HEK293T (cell line): Measurements from ENCODE around the gene ZNF516.

Experiments
- CTCF ChIA-PET: fragments of 350-600 bp; formaldehyde crosslinking; extraction: SDS; loops from one replicate; lab custom pipeline; 2021; ENCODE audit warnings: antibody characterized with exemption, inconsistent platforms; lab: Yijun Ruan, JAX
- POLR2A ChIA-PET: fragments of 350-600 bp; formaldehyde crosslinking; extraction: SDS; loops from one replicate; lab custom pipeline; 2020; ENCODE audit warnings: antibody characterized with exemption, inconsistent platforms; lab: Yijun Ruan, JAX
- DNase-seq: peaks from one replicate; pipeline ENCODE4 v3.0.0; 2012; ENCODE audit warnings: mixed read lengths; ENCODE audit errors: extremely low spot score
- ARNT ChIP-seq: fragments of 450-650 bp; IDR thresholded peaks from 2 replicates; pipeline ENCODE4 v1.6.1; 2017; ENCODE audit warnings: mild to moderate bottlenecking
- BHLHE40 ChIP-seq: fragments of 450-650 bp; IDR thresholded peaks from 2 replicates; pipeline ENCODE4 v1.6.1; 2016; ENCODE audit warnings: mild to moderate bottlenecking, moderate library complexity, borderline replicate concordance
- CTBP1 ChIP-seq: fragments of 450-650 bp; IDR thresholded peaks from 2 replicates; pipeline ENCODE4 v1.6.1; 2016; ENCODE audit warnings: borderline replicate concordance
- ELF4 ChIP-seq: fragments of 450-650 bp; IDR thresholded peaks from 2 replicates; pipeline ENCODE4 v1.6.1; 2017; ENCODE audit warnings: antibody characterized with exemption
- FOXA1 ChIP-seq: fragments of 450-650 bp; IDR thresholded peaks from 2 replicates; pipeline ENCODE4 v1.6.1; 2016; ENCODE audit warnings: mild to moderate bottlenecking
- FOXK2 ChIP-seq: fragments of 450-650 bp; IDR thresholded peaks from 2 replicates; pipeline ENCODE4 v1.6.1; 2016; ENCODE audit warnings: mild to moderate bottlenecking
- FOXM1 ChIP-seq: fragments of 450-650 bp; IDR thresholded peaks from 2 replicates; pipeline ENCODE4 v1.6.1; 2017; ENCODE audit warnings: mild to moderate bottlenecking, borderline replicate concordance
- HDGF ChIP-seq: fragments of 450-650 bp; IDR thresholded peaks from 2 replicates; pipeline ENCODE4 v1.6.1; 2017; ENCODE audit warnings: antibody characterized with exemption, borderline replicate concordance
- L3MBTL2 ChIP-seq: fragments of 450-650 bp; conservative IDR thresholded peaks from 2 replicates; pipeline ENCODE4 v1.6.1; 2016; ENCODE audit warnings: mild to moderate bottlenecking
- LEF1 ChIP-seq: fragments of 450-650 bp; IDR thresholded peaks from 2 replicates; pipeline ENCODE4 v1.6.1; 2017; ENCODE audit warnings: mild to moderate bottlenecking, borderline replicate concordance
- NFRKB ChIP-seq: fragments of 450-650 bp; IDR thresholded peaks from 2 replicates; pipeline ENCODE4 v1.6.1; 2016; ENCODE audit warnings: mild to moderate bottlenecking, moderate library complexity
- PKNOX1 ChIP-seq: fragments of 450-650 bp; IDR thresholded peaks from 2 replicates; pipeline ENCODE4 v1.6.1; 2016
- SP1 ChIP-seq: fragments of 450-650 bp; IDR thresholded peaks from 2 replicates; pipeline ENCODE4 v1.6.1; 2017
- SUZ12 ChIP-seq: fragments of 450-650 bp; IDR thresholded peaks from 2 replicates; pipeline ENCODE4 v1.6.1; 2016; ENCODE audit warnings: mild to moderate bottlenecking
- TARDBP ChIP-seq: fragments of 450-650 bp; IDR thresholded peaks from 2 replicates; pipeline ENCODE4 v1.6.1; 2016
- ZNF384 ChIP-seq: fragments of 450-650 bp; IDR thresholded peaks from 2 replicates; pipeline ENCODE4 v1.6.1; 2016

Gene ZNF516

GRCh38 chr18:76449111-76449453 is 46.0 kb downstream of the ZNF516 start:
- POLR2A ChIA-PET, result no interaction called here
- no peak for DNase-seq
- CTCF ChIA-PET, result no interaction called here
- TF ChIP-seq L3MBTL2, result no peak
- no peak for TF ChIP-seq CTBP1
- no peak for TF ChIP-seq LEF1
- TF ChIP-seq BHLHE40, result no peak
- no peak for TF ChIP-seq NFRKB
- no peak for TF ChIP-seq FOXA1
- TF ChIP-seq HDGF, result no peak
- TF ChIP-seq FOXK2, result no peak

GRCh38 chr18:76448256-76449110 is 46.6 kb downstream of the ZNF516 start:
- DNase-seq, result no peak
- TF ChIP-seq FOXA1 (no peak), PKNOX1 (no peak), FOXM1 (no peak), BHLHE40 (no peak), ZNF384 (no peak), ELF4 (no peak), L3MBTL2 (no peak), SP1 (no peak), SUZ12 (no peak), TARDBP (no peak), FOXK2 (no peak), HDGF (no peak), ARNT (no peak), CTBP1 (no peak), LEF1 (no peak)
- POLR2A ChIA-PET, result no interaction called here
- CTCF ChIA-PET, result no interaction called here

GRCh38 chr18:76447258-76447890 is 47.7 kb downstream of the ZNF516 start:
- DNase-seq, result no peak
- CTCF ChIA-PET, result no interaction called here
- POLR2A ChIA-PET, result no interaction called here
- no peak for TF ChIP-seq ZNF384
- no peak for TF ChIP-seq CTBP1
- TF ChIP-seq SUZ12, result no peak
- no peak for TF ChIP-seq SP1
- no peak for TF ChIP-seq HDGF
- TF ChIP-seq L3MBTL2, result no peak
- no peak for TF ChIP-seq BHLHE40
- no peak for TF ChIP-seq LEF1
- no peak for TF ChIP-seq ARNT
- no peak for TF ChIP-seq ELF4
- TF ChIP-seq FOXA1, result no peak

GRCh38 chr18:76446321-76447257 is 48.5 kb downstream of the ZNF516 start:
- CTCF ChIA-PET, result no interaction called here
- TF ChIP-seq ARNT (no peak), FOXK2 (no peak), LEF1 (no peak), L3MBTL2 (no peak), FOXM1 (no peak), FOXA1 (no peak), HDGF (no peak), PKNOX1 (no peak), CTBP1 (no peak), NFRKB (no peak), ZNF384 (no peak), ELF4 (no peak), TARDBP (no peak), SUZ12 (no peak), SP1 (no peak)
- POLR2A ChIA-PET, result no interaction called here
- DNase-seq, result no peak

GRCh38 chr18:76445741-76446232 is 49.3 kb downstream of the ZNF516 start:
- no peak for TF ChIP-seq FOXA1
- no peak for TF ChIP-seq HDGF
- TF ChIP-seq BHLHE40, result no peak
- TF ChIP-seq SUZ12, result no peak
- TF ChIP-seq ARNT, result no peak
- TF ChIP-seq ELF4, result no peak
- no peak for TF ChIP-seq ZNF384
- TF ChIP-seq PKNOX1, result no peak
- TF ChIP-seq CTBP1, result no peak
- ChIA-PET POLR2A (no interaction called here), CTCF (no interaction called here)
- DNase-seq, result no peak
